Lower lobe of right lung (tissue), 2 donors: ENCODE results near the gene SIMC1. TPM values are rescaled to one million over a fixed set of nuclear protein-coding genes. Genes with fewer than 3 reads are reported as not detected.

Experiments
- ATAC-seq, 2 donors: fragments of 200-7000 bp; cut with Tn5 transposase; one replicate each; pipeline ENCODE4 v1.9.1; 2020 to 2022; ENCODE audit warnings: mild to moderate bottlenecking in 2 of 2, moderate library complexity in 2 of 2
- DNase-seq: peaks from one replicate; pipeline ENCODE4 v3.0.0-alpha.2; 2020
- H3K27ac ChIP-seq: fragments of 200-600 bp; one replicate; pipeline ENCODE4 v1.8.0; 2022
- H3K27me3 ChIP-seq: fragments of 200-600 bp; one replicate; pipeline ENCODE4 v1.8.0; 2022; ENCODE audit warnings: low read depth
- H3K36me3 ChIP-seq: fragments of 200-600 bp; one replicate; pipeline ENCODE4 v1.8.0; 2022; ENCODE audit warnings: mild to moderate bottlenecking
- H3K4me1 ChIP-seq: fragments of 200-600 bp; one replicate; pipeline ENCODE4 v1.8.0; 2022
- H3K4me3 ChIP-seq: fragments of 200-600 bp; one replicate; pipeline ENCODE4 v1.8.0; 2022; ENCODE audit warnings: mild to moderate bottlenecking
- H3K9me3 ChIP-seq: fragments of 200-600 bp; one replicate; pipeline ENCODE4 v1.8.0; 2022
- intact Hi-C: fragments of 100-400 bp; cut with DNase I; formaldehyde crosslinking; loops from one replicate; pipeline ENCODE4 v1.11.0; 2022
- total RNA-seq: library from RNA; stranded (reverse); fragmentation: NEBNext Ultra II Directional; extraction: Animal tissue kit (Norgen Biotek cat#: 25700); gene quantifications from one replicate; pipeline ENCODE4 v1.2.1, GENCODE V29; 2021
- TF ChIP-seq, protein P1 (sequence below): fragments of 200-600 bp; IDR thresholded peaks from one replicate; pipeline ENCODE4 v1.8.0; 2022; ENCODE audit warnings: antibody characterized with exemption, mild to moderate bottlenecking
- donor health status: DM: no; HTN: yes; CAD: no; lungs with severe emphysema.

SIMC1 gene
- total RNA-seq, 1 donor from 2014 or later: 18.0 TPM

DNA sequence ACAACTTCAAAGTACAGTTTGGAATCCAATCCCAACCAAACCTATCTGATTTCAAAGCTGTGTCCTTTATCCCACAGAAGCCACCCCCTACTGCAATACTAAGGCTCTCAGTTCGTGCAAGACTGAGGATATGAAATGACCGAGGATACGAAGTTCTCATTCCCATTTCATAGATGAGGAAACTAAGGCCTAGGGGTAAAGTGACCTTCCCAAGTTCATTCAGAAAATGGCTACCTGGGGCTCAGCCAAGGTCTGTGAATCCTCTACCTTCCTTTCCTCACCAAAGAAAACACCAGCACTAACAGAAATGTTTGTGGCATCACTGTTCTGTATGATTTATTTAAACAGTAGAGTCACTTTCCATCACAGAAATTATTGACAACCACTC, 117.9 kb downstream of the SIMC1 start:
- DNase-seq: no peak
- H3K27me3 ChIP-seq: no peaks in the 10 kb centered on the region
- intact Hi-C loops: no loop called here
- no peaks in the 10 kb centered on the region for H3K9me3 ChIP-seq
- peaks cover 17% of the 10 kb centered on the region for H3K4me1 ChIP-seq
- TF ChIP-seq, protein P1, sequence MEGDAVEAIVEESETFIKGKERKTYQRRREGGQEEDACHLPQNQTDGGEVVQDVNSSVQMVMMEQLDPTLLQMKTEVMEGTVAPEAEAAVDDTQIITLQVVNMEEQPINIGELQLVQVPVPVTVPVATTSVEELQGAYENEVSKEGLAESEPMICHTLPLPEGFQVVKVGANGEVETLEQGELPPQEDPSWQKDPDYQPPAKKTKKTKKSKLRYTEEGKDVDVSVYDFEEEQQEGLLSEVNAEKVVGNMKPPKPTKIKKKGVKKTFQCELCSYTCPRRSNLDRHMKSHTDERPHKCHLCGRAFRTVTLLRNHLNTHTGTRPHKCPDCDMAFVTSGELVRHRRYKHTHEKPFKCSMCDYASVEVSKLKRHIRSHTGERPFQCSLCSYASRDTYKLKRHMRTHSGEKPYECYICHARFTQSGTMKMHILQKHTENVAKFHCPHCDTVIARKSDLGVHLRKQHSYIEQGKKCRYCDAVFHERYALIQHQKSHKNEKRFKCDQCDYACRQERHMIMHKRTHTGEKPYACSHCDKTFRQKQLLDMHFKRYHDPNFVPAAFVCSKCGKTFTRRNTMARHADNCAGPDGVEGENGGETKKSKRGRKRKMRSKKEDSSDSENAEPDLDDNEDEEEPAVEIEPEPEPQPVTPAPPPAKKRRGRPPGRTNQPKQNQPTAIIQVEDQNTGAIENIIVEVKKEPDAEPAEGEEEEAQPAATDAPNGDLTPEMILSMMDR: no peak
- ATAC-seq: no peak
- no peak overlapping the region for H3K4me3 ChIP-seq
- H3K36me3 ChIP-seq: peaks cover 81% of the 10 kb centered on the region
- no peak overlapping the region for H3K27ac ChIP-seq

DNA sequence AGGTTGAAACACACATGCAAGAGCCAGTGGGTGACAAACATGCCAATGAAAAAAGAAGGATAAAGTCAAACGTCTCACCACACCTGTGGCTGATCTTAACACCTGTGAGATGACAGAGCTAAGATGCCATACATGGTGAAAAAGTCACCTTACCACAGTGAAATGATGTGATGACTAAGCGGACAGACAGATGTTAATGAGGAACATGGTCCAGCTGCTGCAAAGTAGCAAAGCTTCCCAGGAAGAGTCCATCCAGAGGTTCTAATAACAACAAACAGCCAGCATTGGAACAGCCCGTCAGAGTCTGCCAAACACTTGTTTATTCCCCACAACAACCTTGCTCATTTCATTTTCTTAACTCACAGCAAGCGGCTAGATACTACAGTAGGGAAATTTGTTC, 121.4 kb downstream of the SIMC1 start:
- TF ChIP-seq, protein P1: no peak
- Histone ChIP-seq H3K27me3 (no peaks in the 10 kb centered on the region), H3K36me3 (peaks cover 46% of the 10 kb centered on the region), H3K4me3 (no peak overlapping the region), H3K27ac (no peak overlapping the region), H3K9me3 (no peaks in the 10 kb centered on the region), H3K4me1 (peaks cover 25% of the 10 kb centered on the region)
- no peak for DNase-seq
- intact Hi-C loops: no loop called here
- no peak for ATAC-seq

DNA sequence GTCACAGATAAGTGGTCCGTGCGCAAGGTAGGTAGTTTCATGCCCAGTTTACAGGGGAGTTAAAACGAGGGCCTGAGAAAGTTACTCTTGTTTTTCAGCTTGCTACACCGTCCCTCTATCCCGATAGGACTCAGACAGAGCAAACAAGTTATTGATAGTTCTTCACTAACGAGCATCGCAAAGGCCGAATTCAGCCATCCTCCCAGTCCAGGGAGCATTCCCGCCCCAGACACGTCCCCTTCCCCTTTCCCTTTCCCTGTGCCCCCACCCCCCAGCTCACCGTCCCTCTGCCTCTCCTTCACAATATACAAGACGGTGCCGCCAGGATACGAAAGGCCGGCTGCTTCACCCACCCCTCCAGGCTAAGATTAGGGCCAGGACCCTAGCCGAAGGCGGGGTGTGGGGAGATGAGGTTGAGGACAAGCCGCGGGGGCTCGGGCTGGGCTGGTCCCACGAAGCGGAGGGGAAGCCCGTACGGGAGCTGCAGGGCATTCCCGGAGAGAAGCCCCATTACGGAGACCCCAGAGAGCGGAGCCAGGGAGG, 122.7 kb downstream of the SIMC1 start:
- intact Hi-C loops: no loop called here
- peak overlapping the region; percentile 94 for H3K4me3 ChIP-seq
- ATAC-seq (peak; percentile 10 to 20), DNase-seq (no peak)
- H3K9me3 ChIP-seq: no peaks in the 10 kb centered on the region
- no peaks in the 10 kb centered on the region for H3K27me3 ChIP-seq
- peaks cover 31% of the 10 kb centered on the region for H3K4me1 ChIP-seq
- TF ChIP-seq, protein P1: no peak
- peak overlapping the region; percentile 83 for H3K27ac ChIP-seq
- H3K36me3 ChIP-seq: peaks cover 33% of the 10 kb centered on the region

DNA sequence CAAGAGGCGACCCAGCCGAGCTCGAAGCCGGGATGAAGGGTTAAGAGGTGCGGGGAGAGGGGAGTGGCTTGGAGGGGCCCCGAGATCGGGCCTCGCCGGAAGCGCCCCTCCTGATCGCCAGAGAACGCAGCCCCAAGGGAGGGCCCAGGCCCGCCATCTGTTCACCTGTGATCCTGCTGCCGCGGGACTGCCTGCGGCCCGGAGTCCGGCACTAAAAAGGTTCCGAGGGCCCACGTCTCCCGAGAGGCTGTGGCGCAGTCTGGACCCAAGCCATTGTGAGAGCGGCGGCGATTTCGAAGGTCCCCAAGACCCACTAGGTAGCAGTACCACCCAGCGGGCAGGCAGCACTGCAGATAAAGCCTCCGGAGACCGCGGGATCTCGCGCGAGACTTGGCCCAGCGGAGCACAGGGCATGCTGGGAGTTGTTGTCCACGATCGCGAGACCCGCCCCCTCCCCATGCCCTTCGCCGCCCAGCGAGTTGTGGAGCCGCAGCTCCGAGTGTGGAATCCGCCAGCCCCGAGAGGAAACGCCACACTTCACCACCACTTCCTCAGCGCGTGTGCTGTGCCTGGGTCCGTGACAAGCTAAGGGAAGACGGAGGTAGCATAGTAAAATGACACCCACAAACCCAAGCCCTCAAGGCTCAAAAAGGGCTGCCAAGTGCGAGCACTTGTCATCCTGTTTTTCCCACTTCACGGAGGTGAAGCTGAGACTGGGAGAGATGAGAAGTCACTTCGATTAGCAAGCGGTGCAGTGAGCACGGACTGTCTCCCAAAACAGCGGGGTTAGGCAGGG, 123.4 kb downstream of the SIMC1 start, which contains the start of gene KIAA1191:
Gene KIAA1191, minus strand, starts transcription at position 328 of the 796 bp plus-strand sequence. CDS start 2,256 bp downstream, outside the sequence.
- Histone ChIP-seq H3K9me3 (no peaks in the 10 kb centered on the region), H3K4me1 (peaks cover 36% of the 10 kb centered on the region), H3K27me3 (no peaks in the 10 kb centered on the region), H3K36me3 (peaks cover 26% of the 10 kb centered on the region), H3K4me3 (peak within 1 kb of the TSS; percentile 94), H3K27ac (peak within 1 kb of the TSS; percentile 83)
- ATAC-seq: peak; percentile 98
- DNase-seq: peak; percentile 98
- intact Hi-C loops: no loop called here
- TF ChIP-seq, protein P1: peak; percentile 34

DNA sequence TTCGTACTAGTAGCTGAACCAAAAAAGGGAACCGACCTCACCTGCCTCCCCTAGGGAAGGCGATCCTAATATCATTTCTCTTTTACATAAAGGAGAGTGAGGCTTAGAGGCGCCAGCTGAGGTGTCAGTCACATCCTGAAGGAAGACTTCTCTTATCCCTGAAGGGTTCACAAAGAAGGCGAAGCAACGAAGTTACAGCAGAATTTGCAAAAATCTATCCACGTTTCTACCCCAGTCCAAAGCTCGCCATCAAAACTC, 123.9 kb downstream of the SIMC1 start:
- no peaks in the 10 kb centered on the region for H3K27me3 ChIP-seq
- peaks cover 21% of the 10 kb centered on the region for H3K36me3 ChIP-seq
- peaks cover 36% of the 10 kb centered on the region for H3K4me1 ChIP-seq
- H3K4me3 ChIP-seq: peak overlapping the region; percentile 94
- TF ChIP-seq, protein P1: no peak
- no peaks in the 10 kb centered on the region for H3K9me3 ChIP-seq
- DNase-seq: no peak
- no peak for ATAC-seq
- H3K27ac ChIP-seq: peak overlapping the region; percentile 83
- intact Hi-C loops: no loop called here
